Stimulated activated CD8-positive, alpha-beta memory T cell treated with anti-CD3 and anti-CD28 coated beads, Interleukin-15, amount 100 ng/mL, for 48 hours (primary cell): ENCODE measurements around the gene COX19.

Experiments used
- DNase-seq, 2 donors: peaks; one replicate each; pipeline ENCODE4 v3.0.0-alpha.2; 2020; ENCODE audit warnings: low read depth in 2 of 2

COX19 gene, protein sequence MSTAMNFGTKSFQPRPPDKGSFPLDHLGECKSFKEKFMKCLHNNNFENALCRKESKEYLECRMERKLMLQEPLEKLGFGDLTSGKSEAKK

DNA sequence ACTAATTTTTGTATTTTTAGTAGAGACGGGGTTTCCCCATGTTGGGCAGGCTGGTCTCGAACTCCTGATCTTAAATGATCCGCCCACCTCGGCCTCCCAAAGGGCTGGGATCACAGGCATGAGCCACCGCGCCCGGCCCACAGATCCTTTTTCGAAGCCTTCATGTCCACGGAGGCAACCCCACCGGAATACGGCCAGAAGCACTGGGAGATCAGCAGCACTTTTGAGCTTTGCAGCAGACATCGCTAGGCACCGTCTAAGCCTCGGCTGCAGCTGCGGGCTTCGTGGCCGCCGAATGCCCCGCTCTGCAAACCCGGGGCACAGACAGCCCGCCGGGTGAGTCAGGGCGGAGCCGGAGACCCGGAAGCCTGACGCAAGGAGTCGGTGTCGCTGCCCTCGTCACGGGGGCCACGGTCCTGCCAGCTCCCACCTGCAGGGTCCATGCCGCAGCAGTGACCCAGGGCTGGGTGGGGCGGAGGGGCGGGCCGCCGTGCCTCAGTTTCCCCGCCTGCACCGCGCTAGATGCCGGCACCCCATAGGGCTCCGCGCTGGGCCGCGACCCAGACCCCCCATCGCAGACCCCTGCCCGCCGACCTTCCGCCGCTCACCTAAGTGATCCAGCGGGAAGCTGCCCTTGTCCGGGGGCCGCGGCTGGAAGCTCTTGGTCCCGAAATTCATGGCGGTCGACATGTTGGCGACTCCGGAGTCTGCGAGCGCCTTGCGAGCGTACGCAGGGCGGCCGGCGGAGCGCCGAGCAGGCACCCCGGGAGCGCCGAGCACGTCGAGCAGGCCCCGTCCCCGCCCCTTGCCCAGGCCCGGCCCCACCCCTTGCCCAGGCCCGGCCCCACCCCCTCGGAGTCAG is at the start of gene COX19:
TSS of gene COX19 (minus strand) at position 730 of the 862 bp plus-strand sequence. CDS start at position 690, 40 bp downstream.
- peak; percentile 82 to 88 for DNase-seq

GRCh38 chr7:1024331-1024841 is 49.0 kb upstream of the COX19 start:
- DNase-seq = no peak

- no peak for DNase-seq
Observed at GRCh38 chr7:1022801-1023465, 47.6 kb upstream of the COX19 start.

- no peak for DNase-seq
Observed at GRCh38 chr7:1022356-1022755, 47.0 kb upstream of the COX19 start.

DNA sequence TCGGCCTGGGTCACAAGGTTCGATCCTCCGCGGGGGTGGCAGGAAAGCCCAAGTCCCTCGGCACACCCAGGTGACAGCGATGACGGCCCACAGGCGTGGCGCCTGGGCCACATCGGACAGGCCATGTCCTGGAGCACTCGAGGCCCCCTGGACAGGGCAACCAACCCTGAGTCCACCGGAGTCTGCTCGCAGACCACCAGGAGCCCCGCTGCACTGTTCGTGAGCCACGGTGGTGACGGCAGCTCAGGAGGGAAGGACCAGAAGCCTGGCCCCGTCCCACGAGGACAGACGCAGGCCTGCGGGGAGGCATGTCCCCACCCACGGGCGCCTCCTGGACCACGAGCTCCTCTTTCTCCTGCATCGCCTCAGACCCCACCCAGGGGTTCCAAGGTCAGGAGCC is 46.6 kb upstream of the COX19 start:
- no peak for DNase-seq

GRCh38 chr7:1021366-1021765 is 46.0 kb upstream of the COX19 start:
- no peak for DNase-seq

DNA sequence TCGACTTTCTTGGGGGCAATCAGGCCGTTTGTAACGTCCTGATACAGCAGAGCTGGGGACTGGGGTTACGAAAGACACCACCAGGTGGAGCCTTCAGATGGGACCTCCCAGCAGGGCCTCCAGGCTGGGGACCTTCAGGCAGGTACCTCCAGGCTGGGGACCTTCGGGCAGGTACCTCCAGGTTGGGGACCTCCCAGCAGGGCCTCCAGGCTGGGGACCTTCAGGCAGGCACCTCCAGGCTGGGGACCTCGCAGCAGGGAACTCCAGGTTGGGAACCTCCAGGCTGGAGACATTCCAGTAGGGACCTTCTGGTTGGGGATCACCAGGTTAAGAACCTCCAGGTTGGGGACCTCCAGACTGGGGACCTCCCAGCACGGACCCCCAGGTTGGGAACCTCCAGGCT is 45.5 kb upstream of the COX19 start:
- DNase-seq = no peak

- DNase-seq = no peak
Observed at GRCh38 chr7:1019789-1020610, 44.7 kb upstream of the COX19 start.

GRCh38 chr7:1019255-1019785 is 44.0 kb upstream of the COX19 start:
- no peak for DNase-seq

GRCh38 chr7:1018334-1018695 is 43.0 kb upstream of the COX19 start:
- no peak for DNase-seq

DNA sequence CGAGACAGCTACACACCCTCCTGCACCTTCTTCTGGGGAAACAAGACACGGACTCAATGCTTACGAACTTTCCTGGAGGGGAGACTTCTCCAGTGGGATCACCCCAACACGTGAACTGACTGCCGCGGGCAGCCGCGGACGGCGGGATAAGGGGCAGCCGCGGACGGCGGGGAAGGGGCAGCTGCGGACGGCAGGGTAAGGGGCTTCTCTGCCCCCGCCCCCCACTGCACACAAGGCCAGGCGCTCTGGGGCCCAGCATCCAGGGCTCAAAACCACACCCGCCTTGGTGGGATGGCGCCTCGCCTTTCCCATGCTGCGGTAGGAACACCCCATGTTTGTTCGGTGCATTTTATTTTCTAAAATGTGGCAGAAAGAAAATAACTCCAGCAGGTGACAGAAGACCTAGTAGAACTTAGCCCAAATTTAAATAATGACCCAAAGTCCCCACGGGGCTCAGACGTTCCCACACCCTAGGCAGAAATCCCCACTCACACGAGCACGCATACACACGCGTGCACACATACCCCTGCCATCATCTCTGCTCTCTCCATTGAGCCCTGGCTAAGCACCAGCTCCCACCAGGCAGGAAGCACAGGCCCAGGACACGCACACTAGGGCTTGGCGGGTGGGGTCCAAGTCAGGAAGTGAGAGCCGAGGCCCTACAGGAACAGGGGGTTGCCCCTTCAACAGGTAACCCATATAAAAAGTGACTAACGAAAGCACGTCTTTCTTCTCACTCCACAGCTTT is 42.4 kb upstream of the COX19 start:
- no peak for DNase-seq

- no peak for DNase-seq
Observed at GRCh38 chr7:1016577-1017531, 41.5 kb upstream of the COX19 start.

DNA sequence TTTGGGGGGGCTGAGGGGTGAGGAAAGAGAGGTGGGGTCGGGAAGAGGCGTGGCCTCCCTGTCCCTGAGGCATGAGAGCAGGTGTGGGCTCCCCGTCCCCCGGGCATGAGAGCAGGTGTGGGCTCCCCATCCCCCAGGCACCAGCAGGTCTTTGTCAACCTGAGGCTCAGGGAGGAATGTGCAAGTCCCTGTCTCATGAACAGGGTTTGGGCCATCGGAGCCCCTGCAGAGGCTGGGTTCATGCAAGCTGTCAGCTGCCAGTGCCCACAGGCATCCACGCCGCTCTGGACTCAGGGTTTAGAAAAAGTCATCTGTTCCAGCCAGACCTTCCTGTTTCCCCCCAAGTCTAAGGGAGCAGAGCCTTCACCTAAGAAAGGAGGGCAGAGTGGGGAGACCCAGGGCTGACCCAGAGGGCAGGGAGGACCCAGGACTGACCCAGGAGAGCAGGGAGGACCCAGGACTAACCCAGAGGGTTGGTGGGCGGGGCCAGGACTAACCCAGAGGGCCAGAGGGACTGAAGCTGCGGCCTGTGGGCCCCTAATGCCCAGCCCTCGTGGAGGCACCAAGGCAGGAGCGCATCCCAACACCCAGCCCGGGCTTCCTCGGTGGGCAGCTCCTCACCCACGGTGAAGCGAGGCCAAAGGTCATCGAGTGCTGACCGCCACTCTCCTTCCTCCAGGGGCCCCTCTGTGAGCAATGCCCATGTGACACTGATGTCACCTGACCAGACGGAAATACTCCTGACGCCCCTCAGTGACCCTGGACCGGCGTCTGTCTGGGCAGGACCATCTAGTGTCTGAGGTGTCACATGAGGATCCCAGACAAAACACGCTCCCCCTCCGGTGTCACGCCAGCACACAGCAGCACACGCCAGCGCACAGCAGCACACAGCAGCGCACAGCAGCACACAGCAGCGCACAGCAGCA is 40.1 kb upstream of the COX19 start:
- DNase-seq = no peak

DNA sequence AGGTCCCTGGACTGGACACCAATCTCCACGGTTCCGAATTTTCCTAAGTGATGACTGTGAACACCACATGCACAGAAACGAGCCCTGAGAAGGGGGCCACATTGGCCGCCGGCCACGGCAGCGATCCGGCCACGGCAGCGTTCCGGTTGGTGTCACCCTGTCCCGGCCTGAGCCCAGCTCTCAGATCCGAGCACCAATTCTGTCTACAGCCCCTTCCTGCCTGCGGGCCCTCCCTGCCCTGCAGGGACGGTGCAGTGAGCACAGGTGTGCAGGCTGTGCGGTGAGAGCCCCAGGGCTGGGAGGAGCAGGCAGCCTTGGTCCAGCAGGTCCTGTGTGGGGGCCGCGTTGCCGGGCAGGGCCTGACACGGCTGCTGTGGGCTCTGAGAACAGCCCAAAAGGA is 39.3 kb upstream of the COX19 start:
- DNase-seq = no peak

DNA sequence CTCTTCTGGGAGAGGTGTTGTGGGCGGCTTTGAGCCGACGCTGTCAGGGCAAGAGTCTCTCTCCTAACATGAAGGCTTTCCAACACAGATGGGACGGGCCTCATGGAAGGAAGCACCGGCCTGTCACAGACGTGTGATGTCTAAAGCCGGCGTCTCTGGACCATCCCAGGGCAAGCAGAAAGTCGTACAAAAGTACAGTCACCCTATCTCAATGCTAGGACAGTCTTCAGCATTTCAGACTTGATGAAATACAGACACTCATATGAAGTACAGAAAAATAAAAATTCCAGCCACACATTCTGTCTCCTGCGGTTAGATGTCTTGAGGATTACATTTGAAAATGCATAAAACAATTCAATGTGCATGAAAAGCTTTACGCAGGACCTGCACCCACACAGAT is 38.2 kb upstream of the COX19 start:
- no peak for DNase-seq

GRCh38 chr7:1012716-1013095 is 37.4 kb upstream of the COX19 start:
- no peak for DNase-seq

GRCh38 chr7:1012004-1012715 is 36.8 kb upstream of the COX19 start:
- DNase-seq = no peak
